HL-60 (cell line): ENCODE results near the gene LDHB.

Source experiments
- POLR2AphosphoS5 ChIP-seq: IDR thresholded peaks from 2 replicates; pipeline ENCODE4 v1.6.1; 2012; ENCODE audit warnings: low read depth
- TF ChIP-seq, protein P1 (sequence below): IDR thresholded peaks from one replicate; pipeline ENCODE4 v1.5.1; 2011; ENCODE audit warnings: low read length, control low read depth, inconsistent platforms; ENCODE audit not compliant: insufficient read depth

DNA sequence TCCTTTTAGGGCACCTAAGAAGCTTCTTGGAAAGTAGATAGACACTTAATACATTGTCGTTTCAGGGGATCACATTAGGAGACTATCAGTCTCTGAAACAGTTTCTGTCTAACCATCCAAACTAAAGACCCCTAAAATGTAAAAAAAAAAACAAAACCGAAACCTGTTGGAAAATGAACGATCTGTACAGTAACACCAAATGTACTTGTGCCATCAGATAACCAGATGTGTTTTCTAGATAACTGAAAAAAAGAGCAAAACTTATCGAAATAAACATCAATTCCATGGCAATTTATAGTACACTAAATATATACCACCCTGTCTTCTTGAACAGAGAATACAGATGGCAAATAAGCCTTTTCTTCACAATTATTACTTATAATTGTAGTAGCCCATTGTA, 2.1 kb downstream of the LDHB start:
- TF ChIP-seq, protein P1, sequence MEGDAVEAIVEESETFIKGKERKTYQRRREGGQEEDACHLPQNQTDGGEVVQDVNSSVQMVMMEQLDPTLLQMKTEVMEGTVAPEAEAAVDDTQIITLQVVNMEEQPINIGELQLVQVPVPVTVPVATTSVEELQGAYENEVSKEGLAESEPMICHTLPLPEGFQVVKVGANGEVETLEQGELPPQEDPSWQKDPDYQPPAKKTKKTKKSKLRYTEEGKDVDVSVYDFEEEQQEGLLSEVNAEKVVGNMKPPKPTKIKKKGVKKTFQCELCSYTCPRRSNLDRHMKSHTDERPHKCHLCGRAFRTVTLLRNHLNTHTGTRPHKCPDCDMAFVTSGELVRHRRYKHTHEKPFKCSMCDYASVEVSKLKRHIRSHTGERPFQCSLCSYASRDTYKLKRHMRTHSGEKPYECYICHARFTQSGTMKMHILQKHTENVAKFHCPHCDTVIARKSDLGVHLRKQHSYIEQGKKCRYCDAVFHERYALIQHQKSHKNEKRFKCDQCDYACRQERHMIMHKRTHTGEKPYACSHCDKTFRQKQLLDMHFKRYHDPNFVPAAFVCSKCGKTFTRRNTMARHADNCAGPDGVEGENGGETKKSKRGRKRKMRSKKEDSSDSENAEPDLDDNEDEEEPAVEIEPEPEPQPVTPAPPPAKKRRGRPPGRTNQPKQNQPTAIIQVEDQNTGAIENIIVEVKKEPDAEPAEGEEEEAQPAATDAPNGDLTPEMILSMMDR: no peak
- no peak for TF ChIP-seq POLR2AphosphoS5
